Thoracic aorta (tissue), 2 donors: ENCODE measurements around the gene RGSL1. TPM values are rescaled to one million over a fixed set of nuclear protein-coding genes. Genes with fewer than 3 reads are reported as not detected.

Experiments used
- ATAC-seq: fragments of 150-250 bp; one replicate; pipeline ENCODE4 v1.8.0; 2017; ENCODE audit warnings: low read depth; ENCODE audit not compliant: insufficient number of reproducible peaks, low FRiP score
- DNase-seq: peaks from one replicate; pipeline ENCODE4 v3.0.0-alpha.2; 2020; ENCODE audit warnings: low spot score
- H3K27ac ChIP-seq, 2 donors: fragments of 200-600 bp; sonication (generic); 1 replicate in 1 of 2; 2 replicates in 1 of 2; pipeline ENCODE4 v1.5.1; 2016; ENCODE audit warnings: mild to moderate bottlenecking in 2 of 2, moderate library complexity in 2 of 2
- H3K27me3 ChIP-seq: fragments of 200-600 bp; sonication (generic); replicated peaks from 2 replicates; pipeline ENCODE4 v1.6.0; 2016; ENCODE audit warnings: mild to moderate bottlenecking; ENCODE audit not compliant: insufficient read depth
- H3K36me3 ChIP-seq: fragments of 200-600 bp; sonication (generic); one replicate; pipeline ENCODE4 v1.5.1; 2016
- H3K4me1 ChIP-seq, 2 donors: fragments of 200-600 bp; sonication (generic); 1 replicate in 1 of 2; 2 replicates in 1 of 2; pipeline versions ENCODE4 v1.5.1 to v1.6.0; 2016; ENCODE audit warnings: low read depth in 2 of 2, mild to moderate bottlenecking in 1 of 2; ENCODE audit not compliant: control insufficient read depth in 1 of 2
- H3K4me3 ChIP-seq: fragments of 200-600 bp; sonication (generic); 2 replicates; pipeline ENCODE4 v1.5.1; 2016; ENCODE audit warnings: mild to moderate bottlenecking
- H3K9me3 ChIP-seq: fragments of 200-600 bp; sonication (generic); 2 replicates; pipeline ENCODE4 v1.5.1; 2016
- total RNA-seq, 2 donors: library from RNA; depleted of rRNA; stranded (reverse); fragments of >200 nt; gene quantifications; one replicate each; pipeline versions ENCODE4 v1.1.0 to v1.2.3, GENCODE V29; 2016
- TF ChIP-seq, protein P1 (sequence below): fragments of 200-600 bp; sonication (generic); IDR thresholded peaks from one replicate; pipeline ENCODE4 v1.5.1; 2019; ENCODE audit warnings: antibody characterized with exemption

The RGSL1 gene
- total RNA-seq, 2 donors from 2014 or later, result not detected

DNA sequence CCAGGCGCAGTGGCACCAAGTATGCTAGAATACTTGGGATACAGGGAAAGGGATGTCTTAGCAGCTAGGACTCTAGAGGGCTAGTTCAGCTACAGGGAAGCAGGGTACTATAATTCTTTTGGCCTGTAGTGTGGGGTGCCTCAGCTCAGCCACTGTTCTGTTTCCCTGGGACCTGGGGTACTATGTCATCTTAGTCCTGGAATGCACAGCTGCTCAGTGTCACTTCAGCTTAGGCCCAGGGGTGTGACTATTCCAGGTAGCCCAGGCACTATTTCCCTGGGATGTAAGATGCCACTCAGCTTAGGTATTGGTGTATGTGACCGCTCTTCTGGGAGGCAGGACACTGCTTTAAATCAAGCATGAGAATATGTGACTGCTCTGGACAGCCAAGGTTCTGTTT, 34.1 kb downstream of the RGSL1 start:
- Histone ChIP-seq H3K9me3 (no peaks in the 10 kb centered on the region), H3K36me3 (no peaks in the 10 kb centered on the region), H3K4me1 (no peaks in the 10 kb centered on the region), H3K27me3 (no peaks in the 10 kb centered on the region), H3K4me3 (no peak overlapping the region), H3K27ac (no peak overlapping the region)
- ATAC-seq, result no peak
- DNase-seq, result no peak
- TF ChIP-seq, protein P1, sequence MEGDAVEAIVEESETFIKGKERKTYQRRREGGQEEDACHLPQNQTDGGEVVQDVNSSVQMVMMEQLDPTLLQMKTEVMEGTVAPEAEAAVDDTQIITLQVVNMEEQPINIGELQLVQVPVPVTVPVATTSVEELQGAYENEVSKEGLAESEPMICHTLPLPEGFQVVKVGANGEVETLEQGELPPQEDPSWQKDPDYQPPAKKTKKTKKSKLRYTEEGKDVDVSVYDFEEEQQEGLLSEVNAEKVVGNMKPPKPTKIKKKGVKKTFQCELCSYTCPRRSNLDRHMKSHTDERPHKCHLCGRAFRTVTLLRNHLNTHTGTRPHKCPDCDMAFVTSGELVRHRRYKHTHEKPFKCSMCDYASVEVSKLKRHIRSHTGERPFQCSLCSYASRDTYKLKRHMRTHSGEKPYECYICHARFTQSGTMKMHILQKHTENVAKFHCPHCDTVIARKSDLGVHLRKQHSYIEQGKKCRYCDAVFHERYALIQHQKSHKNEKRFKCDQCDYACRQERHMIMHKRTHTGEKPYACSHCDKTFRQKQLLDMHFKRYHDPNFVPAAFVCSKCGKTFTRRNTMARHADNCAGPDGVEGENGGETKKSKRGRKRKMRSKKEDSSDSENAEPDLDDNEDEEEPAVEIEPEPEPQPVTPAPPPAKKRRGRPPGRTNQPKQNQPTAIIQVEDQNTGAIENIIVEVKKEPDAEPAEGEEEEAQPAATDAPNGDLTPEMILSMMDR, result no peak

DNA sequence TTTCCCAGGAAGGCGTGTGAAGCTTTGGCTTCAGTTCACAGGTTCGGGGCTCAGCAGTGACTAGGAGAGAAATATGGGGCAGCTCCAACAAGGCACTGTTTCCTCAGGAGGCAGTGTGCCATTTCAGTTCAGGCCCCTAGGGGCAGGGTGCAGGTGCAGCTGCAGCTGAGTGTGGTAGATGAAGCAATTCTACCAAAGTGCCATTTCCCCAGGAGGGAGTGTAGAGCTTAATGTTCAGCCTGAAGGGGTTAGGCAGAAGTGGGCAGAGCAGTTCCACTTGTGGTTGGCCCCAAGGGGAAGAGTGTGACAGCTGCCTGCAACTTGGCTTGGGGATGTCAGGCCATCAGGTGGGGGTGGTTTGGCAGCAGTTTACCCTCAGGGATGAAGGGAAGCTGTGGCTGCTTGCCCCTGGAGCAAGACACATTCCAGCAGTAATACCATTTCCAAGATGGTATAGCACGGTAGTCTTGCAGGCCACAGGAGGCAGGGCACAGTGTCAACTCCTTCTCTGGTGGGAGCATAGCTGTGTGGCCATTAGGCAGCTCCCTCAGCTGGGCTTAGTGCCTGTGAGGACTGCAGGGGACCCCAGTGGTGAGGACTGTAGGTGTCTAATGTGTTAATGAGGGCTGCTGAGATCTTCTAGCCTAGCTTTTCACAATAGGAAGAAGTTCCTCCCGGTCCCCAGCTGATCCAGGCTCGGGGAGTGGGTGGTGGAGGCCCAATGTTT, 34.7 kb downstream of the RGSL1 start:
- Histone ChIP-seq H3K36me3 (no peaks in the 10 kb centered on the region), H3K9me3 (no peaks in the 10 kb centered on the region), H3K4me1 (no peaks in the 10 kb centered on the region), H3K27me3 (no peaks in the 10 kb centered on the region), H3K27ac (no peak overlapping the region), H3K4me3 (no peak overlapping the region)
- ATAC-seq (no peak), DNase-seq (no peak)
- TF ChIP-seq, protein P1, result no peak

DNA sequence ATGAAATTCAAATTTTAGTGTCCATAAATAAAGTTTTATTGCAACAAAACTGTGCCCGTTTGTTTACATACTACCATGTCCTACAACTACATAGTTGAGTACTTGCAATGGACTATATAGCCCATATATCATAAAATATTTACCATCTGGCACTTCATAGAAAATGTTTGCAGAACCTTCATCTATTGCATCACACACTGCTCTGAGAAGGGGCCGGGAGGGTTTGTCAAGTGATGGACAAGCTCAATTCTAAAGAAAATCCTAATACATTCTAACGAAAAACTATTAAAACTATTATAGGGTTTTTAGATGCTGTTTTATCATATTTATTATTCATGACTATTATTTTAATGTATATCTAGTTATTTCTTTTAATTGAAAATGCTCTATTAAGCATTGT, 35.9 kb downstream of the RGSL1 start:
- TF ChIP-seq, protein P1, result no peak
- no peak for ATAC-seq

DNA sequence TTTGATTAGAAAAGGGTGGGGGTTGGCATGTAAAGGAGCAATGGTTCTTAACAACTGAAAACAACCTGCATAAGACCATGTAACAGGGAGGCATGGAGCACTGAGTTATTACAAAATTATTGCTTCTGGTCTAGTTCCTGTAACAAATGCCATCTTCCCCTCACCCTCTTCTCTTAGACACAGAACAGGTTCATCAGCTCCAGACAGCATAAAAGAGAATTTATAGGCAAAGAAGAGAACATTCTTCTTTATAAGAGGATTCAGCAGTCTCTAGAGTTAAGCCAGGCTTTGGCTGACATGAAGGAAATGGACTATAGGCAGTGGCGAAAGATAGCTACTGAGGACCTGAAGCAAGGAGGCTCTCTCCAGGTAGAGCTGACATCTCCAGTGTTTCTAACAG, 38.9 kb downstream of the RGSL1 start:
- no peaks in the 10 kb centered on the region for H3K36me3 ChIP-seq
- no peaks in the 10 kb centered on the region for H3K27me3 ChIP-seq
- TF ChIP-seq, protein P1, result no peak
- no peak overlapping the region for H3K4me3 ChIP-seq
- no peaks in the 10 kb centered on the region for H3K4me1 ChIP-seq
- H3K27ac ChIP-seq, result no peak overlapping the region
- ATAC-seq (no peak), DNase-seq (no peak)
- H3K9me3 ChIP-seq, result no peaks in the 10 kb centered on the region

More for the DNA sequence above, 35.9 kb downstream of the RGSL1 start:
- no peaks in the 10 kb centered on the region for H3K27me3 ChIP-seq
- H3K4me1 ChIP-seq, result no peaks in the 10 kb centered on the region
- DNase-seq, result no peak
- H3K36me3 ChIP-seq, result no peaks in the 10 kb centered on the region
- no peak overlapping the region for H3K27ac ChIP-seq
- H3K9me3 ChIP-seq, result no peaks in the 10 kb centered on the region
- no peak overlapping the region for H3K4me3 ChIP-seq

DNA sequence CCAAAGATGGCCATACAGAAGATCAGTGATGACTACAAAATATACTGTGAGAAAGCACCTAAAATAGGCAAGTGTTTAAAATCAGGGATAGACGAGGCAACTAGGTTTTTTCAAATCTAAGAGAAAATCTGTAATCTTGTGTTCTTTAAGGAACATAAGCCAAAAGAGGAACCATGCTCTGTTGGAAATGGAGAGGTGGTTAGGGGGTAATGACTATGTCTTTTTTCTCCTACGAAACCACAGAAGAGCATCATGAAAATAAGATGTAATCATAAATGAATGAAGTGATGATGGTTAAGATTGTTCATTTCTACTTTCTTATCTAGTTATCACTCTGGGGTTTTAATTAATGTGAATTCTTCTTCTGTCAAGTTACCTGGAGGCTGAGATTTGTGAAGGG, 43.1 kb downstream of the RGSL1 start:
- TF ChIP-seq, protein P1, result no peak
- Histone ChIP-seq H3K36me3 (no peaks in the 10 kb centered on the region), H3K9me3 (no peaks in the 10 kb centered on the region), H3K4me1 (no peaks in the 10 kb centered on the region), H3K27ac (no peak overlapping the region), H3K27me3 (no peaks in the 10 kb centered on the region), H3K4me3 (no peak overlapping the region)
- DNase-seq, result no peak
- ATAC-seq, result no peak
